HG03575 (cell line): ENCODE measurements around the gene TTF1.

ENCODE experiments used
- ATAC-seq: cut with Tn5 transposase; IDR thresholded peaks from one replicate; pipeline ENCODE4 v1.9.1; 2021; ENCODE audit not compliant: unreplicated experiment, insufficient number of reproducible peaks, low FRiP score; ENCODE audit errors: extremely low read depth

TTF1 gene

DNA sequence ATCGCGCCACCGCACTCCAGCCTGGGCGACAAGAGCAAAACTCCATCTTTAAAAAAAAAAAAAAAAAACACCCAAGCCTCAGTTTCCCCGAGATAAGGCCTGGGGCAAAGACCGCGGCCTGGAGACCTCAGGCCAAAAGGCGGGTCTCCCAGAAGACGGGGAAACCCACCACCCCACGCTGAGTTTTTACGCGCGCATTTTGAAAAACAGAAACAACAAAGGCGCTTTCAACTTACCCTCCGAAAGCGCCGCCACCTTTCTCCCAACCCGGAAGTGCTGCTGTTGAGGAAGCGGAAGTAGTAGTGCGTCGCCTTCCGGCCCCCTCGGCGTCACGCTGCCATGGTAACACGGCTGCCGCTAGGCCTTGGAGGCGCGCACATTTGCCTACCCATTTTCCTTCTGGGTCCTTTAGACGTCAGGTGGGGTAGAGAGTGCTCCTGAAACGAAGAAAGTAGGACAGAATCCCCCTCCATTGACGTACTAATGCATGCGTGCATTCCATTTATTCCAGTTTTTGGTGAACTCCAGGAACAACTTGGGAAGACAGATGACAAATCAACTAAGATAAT is at the start of gene TTF1:
Gene TTF1, minus strand, starts transcription at position 287 of the 569 bp plus-strand sequence. CDS start 4,019 bp downstream, outside the sequence.
- peak; percentile 40 for ATAC-seq

GRCh38 chr9:132456241-132456640 is 49.6 kb upstream of the TTF1 start:
- ATAC-seq, result no peak

DNA sequence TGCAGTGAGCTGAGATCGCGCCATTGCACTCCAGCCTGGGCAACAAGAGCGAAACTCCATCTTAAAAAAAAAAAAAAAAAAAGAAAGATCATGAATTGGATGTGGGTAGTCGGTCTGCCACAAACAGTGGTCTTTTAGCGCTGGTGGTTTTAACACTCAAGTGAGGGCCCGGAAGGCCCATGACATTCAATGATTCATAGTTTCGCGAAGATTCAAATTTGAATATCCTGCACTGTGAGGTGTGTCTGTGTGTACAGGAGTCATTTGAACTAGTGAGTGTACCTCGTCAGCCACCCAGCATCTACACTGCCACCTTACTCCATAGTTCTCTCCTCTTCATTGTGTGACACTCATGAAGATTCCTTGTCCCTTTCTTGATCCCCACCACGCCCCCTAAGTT is 44.6 kb upstream of the TTF1 start:
- no peak for ATAC-seq

DNA sequence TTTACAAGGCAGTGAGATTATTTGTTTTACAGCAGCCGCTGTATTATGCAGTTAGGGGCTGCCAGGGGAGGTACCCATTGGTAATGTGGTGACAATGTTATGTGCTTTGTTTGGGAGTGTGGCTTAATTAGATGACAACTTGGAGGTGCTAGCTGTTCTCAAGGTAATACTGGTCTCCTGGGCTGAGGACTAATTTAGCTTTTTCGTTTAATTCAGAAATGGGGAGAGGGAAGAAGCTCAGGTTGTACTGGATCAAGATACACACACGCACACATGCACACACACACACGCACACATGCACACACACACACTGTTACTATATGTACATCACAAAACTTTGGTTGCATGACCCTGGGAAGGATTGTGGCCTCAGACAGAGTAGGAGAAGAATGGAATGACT is 41.3 kb upstream of the TTF1 start:
- no peak for ATAC-seq

- no peak for ATAC-seq
Measured at GRCh38 chr9:132447346-132447745, 40.7 kb upstream of the TTF1 start.

GRCh38 chr9:132446887-132447286 is 40.2 kb upstream of the TTF1 start:
- ATAC-seq, result no peak

DNA sequence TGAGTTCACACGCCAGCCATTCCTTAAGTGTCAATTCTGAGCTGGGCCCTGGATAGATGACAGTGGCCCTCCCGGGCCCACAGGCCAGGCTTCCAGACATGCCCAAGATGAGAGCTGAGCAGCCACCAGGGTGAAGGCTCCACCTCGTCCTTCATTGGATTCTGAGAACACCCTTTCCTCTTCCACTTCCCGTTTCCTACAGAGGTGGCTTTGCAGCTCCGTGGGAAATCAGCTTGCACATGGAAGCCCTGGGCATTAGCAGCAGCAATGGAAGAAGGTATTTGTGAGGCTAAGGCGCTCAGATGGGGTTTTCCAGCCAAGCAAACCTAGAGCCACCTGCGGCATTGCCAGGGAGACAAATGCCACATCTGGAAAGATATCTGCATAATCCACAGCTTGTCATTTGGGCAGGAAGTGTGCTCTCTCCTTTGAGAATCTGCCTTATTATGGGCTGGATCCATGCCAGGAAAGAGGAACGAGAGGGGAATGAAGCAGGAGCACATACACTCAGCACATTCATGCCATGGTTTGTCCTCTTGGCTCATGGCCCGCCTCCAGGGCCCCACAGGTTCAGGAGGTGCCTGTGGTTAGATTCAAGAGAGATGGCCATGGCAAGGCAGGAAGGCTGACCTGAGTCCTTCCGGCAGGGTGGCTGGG is 37.4 kb upstream of the TTF1 start:
- ATAC-seq, result no peak

DNA sequence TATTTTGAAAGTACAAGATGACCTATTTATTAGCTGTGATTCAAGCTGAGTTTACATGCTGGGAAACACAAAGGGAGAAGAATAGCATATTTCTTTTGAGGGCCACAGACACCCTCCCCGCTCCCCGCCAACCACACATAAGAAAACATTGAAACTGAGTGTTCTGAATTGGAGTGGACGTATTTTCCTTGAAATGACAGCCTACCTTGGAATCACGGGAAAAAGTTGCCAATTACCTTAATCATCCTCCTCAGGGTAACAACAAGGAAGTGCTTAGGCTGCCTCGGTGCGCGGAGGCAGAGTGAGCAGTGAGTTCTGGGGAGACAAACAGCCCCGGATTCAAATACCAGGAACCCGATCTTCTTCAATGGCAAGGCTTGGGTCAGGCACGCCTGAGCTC is 34.8 kb upstream of the TTF1 start:
- no peak for ATAC-seq

- no peak for ATAC-seq
Measured at GRCh38 chr9:132440735-132441134, 34.1 kb upstream of the TTF1 start.

DNA sequence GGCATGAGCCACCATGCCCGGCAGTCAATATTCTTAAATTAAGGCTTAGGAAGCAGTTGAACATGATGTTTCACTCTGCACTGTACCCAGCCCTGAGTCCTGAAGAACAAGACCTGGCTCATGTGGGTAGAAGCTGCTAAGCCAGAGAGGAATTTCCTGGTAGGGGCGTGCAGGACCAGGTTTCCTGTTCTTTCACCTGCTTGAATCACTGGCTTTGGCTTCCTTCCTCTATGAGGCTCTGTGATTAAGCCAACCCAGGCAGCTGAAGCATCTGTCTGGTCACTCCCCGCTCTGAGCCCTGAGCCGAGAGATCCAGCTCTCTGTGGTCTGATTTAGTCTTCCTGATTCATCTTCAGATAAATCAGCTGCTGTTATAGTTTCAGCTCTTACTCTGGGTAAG is 32.5 kb upstream of the TTF1 start:
- ATAC-seq, result no peak

GRCh38 chr9:132434881-132435280 is 28.2 kb upstream of the TTF1 start:
- no peak for ATAC-seq

DNA sequence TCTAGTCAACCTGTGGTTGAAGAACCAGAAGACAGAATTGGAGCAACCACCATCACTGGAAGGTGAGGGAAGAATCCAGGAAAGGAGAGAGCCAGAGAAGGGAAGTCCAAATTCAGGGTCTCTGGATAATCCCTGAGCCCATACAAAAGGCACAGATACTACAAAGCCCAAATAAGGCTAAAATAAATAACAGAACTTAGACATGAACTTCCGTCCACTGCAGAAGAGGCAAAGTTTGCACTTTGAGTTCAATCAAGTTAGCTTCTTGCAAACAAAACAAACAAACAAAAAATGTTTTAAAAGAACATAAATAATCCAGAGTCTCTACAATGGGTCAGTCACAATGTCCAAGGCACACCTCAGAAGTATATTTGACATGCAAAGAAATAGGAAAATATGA is 24.4 kb upstream of the TTF1 start:
- no peak for ATAC-seq

- no peak for ATAC-seq
Measured at GRCh38 chr9:132426639-132427414, 20.2 kb upstream of the TTF1 start.

DNA sequence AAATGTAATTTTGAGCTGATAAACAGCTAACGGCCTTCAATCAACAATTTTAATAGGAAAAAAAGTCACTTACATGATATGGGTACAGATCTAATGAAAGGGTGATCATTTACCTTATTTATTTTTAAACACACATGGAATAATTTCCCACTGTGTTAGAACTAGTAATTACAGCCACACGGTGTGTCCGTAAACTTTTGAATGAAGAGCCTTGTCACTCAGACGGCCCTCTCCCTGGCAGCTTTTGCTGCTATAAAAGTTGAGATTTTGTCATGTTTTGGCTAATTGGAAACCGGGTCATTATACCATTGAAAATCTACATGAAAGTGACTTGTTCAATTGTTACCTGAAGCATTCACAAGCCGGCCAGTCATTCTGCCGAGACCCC is 19.0 kb upstream of the TTF1 start:
- ATAC-seq, result no peak

- no peak for ATAC-seq
Measured at GRCh38 chr9:132424857-132425674, 18.4 kb upstream of the TTF1 start.

- no peak for ATAC-seq
Measured at GRCh38 chr9:132423503-132423902, 16.9 kb upstream of the TTF1 start.

DNA sequence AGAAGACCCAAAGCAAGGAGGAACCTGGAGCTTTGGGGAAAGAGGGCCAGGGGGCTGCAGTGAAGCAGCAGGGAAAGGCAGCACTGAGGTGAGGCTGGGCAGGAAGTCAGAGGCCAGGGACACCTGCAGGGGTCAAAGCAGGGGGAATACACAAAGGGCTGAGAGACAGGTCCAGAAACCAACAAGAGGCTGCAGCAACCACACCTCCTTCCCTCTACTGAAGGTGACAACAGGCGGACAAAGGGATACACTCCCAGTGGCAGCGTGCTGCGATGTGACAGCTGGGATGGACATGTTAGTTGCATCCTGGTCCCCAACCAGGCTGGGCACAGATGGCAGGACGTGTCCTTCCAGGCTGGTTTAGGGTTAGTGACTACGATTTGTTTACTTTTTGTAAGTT is 15.9 kb upstream of the TTF1 start:
- no peak for ATAC-seq

GRCh38 chr9:132418726-132419363 is 12.2 kb upstream of the TTF1 start:
- no peak for ATAC-seq

GRCh38 chr9:132415181-132415580 is 8.5 kb upstream of the TTF1 start:
- no peak for ATAC-seq
